NT2/D1 (cell line): Measurements from ENCODE around the gene GNMT.

Experiments
- YY1 ChIP-seq: IDR thresholded peaks from 2 replicates; pipeline ENCODE4 v1.6.1; 2011; ENCODE audit not compliant: insufficient read length, insufficient read depth
- ZNF274 ChIP-seq: IDR thresholded peaks from 2 replicates; pipeline ENCODE4 v1.6.1; 2011; ENCODE audit warnings: mild to moderate bottlenecking, low read depth, low read length

GRCh38 chr6:42984001-42984923 is 23.7 kb downstream of the GNMT start, which contains the start of gene PPP2R5D:
- TF ChIP-seq YY1 = no peak
- no peak for TF ChIP-seq ZNF274
